Lung microvascular endothelial cell (primary cell): ENCODE results near the gene SLC18A3. TPM values are rescaled to one million over a fixed set of nuclear protein-coding genes. Genes with fewer than 3 reads are reported as not detected.

Experiments
- DNase-seq, 2 donors: peaks; one replicate each; pipeline versions ENCODE4 v3.0.0 to v3.0.0-alpha.2; 2010; ENCODE audit warnings: low read depth in 2 of 2
- total RNA-seq: library from RNA; depleted of rRNA; stranded (reverse); fragments of >200 nt; gene quantifications from 2 replicates; pipeline ENCODE4 v1.2.1, GENCODE V29; 2014

Gene SLC18A3
- total RNA-seq, 1 donor from 2014 or later, result not detected

DNA sequence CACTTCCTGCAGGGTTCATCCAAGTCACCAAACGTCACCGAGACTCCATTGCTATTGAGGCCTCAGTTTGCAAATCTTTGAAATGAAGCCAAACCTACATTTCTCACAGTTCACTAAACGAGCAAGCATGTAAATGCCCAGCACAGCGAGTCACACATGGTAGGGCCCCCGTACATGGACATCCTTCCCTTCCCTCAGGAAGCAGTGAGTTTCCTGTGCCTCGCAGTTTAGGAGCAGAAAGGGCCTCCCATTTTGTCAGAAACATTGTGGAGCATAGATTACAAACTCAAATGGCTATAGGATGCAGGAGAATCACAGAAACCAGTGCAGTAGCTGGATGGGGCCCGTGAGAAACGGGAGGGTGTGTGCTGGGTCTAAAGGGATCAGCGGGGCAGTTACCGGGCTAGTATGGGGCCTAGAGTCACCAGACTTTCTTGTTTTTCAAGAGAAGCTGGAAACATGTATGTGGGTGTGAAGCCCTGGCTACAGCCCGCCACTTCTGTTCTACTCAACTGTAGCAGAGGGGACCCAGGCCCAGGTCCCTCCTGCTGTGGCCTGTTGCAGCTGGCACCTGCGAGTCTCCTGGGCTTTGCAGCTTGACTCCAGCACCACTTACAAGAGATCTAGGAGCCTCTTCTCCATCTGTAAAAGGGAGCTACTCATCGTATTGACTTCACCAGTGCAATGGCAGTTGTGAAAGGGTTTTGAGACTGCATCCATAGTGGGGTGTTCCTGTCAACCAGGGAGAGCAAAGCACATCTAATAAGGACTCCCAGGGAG lies 14.2 kb upstream of the SLC18A3 start:
- DNase-seq, result peak in 1 of 2 donors; percentile 28

DNA sequence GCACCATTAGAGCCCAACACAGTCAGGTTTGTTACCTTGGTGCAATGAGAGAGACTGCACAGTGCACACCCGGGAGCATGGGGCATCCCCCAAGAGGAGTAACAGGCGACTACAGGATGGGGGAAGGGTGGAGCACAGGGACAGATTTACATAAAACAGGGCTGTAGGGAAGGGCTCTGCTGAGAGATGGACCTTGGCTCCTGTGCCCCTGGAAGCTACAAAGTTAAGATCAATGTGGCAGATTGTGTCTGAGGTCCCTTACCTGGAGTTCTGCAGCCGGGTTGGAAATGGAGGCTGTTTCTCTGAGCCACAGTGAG lies 13.7 kb upstream of the SLC18A3 start:
- no peak for DNase-seq

DNA sequence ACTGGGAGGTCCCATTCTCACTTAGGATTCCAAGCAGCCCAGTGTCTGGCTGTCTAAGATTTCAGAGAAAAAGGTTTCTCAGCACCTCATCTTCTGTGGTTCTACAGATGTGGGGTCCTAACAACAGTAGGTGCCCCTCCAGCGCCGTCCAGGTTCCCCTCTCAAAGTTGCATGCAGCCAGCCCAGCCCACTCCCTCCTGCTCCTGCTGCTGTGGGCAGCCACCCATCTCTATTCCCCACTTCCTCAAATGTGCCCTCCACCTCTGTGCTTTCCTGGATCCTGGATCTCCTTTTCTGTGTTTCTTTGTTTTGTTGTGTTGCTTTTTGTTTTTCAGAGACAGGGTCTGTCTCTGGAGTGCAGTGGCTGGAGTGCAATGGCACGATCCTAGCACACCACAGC lies 13.3 kb upstream of the SLC18A3 start:
- no peak for DNase-seq

DNA sequence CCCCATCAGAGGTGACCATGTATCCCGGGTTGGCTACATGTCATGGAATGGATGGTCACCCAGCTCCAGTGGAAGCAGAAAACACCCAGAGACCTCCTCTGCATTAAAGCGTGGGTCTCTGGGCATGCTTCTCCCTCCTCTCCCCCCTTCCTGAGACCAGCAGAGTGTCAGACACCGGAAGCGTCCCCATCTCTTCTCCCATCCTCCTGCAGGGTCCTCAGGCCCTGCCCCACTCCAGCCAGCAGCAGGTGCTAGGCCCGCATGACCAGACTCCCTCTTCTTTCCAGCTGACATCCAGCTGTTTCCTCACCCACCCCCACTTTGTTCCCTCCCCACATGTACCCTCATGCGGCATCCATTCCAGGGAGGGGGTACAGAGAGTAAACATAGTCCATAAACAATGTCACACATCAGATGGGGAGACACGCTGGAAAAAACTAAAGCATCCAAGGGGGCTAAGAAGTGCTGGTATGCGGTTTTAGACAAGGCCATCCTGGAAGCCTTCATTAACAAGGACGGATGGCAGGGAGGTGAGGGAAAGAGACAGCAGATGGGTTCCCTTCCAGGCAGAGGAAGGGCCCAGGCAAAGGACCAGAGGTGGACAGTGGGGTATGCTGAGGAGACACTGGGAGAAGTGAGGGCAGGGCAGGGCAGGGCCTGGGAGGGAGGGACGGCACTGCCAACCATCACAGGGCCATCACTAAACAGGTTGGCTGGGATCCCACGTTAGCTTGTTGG lies 12.5 kb upstream of the SLC18A3 start:
- no peak for DNase-seq

DNA sequence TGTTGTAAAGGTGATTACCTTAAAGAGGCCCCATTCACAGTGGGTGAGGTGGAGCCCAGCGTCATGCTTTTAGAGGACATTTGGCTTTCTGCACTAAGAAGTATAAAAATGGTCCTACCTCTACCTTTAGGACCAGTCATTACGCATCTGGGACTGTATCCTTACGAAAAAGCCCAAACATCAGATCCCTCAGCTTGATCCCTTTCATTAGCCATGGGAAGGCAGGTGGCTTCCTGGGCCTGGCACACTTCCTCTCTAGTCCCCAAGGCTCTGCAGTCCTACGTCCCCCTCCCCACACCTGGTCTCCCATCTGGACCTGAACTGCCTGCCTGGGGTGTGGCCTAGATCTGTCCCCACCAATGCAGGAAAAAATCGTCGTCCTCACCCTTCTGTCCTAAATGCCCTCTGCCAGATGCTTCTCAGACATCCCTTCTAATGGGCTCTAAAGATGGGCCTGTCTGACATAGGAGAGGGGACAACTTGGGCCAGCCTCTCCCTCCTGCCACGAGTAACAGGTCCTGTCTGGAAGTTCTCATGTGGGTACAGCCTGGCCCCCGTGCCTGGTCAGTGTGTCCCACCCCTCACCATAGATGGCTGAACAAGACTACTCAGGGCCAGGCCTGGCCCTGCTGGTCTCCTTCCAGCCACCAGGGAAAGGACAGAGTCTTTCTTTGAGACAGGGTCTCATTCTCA lies 11.8 kb upstream of the SLC18A3 start:
- DNase-seq, result no peak

DNA sequence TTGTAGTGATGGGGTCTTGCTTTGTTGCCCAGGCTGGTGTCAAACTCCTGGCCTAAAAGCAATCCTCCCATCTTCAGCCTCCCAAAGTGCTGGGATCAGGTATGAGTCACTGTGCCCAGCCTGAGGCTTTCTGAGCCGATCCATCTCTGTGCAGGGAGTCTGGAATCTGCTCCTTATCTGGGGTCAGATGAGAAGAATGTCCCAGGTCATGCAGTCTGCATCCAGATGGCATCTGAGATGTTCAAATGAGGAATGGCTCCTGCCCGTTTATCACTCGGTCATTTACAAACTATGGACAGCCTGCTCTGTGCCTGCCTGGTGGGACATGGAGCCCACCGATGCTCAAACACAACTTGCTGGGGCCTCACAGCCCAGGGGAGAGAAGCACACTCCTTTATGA lies 11.1 kb upstream of the SLC18A3 start:
- DNase-seq, result no peak

DNA sequence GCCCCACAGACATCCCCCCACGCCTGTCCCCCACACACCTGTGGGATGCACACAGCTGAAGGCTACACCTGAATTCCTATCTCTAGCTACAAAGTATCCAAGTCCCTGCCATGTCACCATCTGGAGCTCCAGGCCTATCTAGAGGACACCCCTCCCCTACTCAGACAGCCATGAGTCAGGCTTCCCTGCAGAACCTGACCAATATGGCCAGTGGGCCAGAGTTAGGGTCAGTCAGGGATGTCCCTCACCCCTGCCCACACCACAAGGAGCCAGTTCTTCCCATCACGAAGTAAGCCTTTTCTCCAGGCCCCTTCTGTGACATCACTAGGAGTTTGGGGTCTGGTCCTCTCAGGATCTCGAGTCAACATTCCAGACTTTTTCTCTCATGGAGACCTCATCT lies 10.6 kb upstream of the SLC18A3 start:
- no peak for DNase-seq

DNA sequence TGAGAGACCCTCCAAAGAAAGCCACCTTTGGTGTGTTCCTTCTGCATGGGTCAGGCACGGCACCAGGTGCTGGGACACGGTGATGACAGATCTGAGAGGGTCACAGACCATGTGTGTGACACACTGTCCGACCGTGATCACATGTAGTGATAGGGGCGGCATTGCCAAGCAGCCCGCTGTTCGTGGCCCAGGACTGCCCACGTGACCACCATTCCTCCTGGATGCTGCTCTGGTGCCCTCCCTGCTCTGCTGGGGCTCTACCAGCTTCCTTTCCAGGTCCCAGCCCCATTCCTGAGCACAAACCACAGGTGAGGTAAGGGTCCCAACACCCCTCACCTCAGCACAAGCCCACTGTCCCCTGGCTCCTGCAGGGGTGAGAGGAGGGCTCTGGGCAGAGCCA lies 10.1 kb upstream of the SLC18A3 start:
- DNase-seq, result no peak

DNA sequence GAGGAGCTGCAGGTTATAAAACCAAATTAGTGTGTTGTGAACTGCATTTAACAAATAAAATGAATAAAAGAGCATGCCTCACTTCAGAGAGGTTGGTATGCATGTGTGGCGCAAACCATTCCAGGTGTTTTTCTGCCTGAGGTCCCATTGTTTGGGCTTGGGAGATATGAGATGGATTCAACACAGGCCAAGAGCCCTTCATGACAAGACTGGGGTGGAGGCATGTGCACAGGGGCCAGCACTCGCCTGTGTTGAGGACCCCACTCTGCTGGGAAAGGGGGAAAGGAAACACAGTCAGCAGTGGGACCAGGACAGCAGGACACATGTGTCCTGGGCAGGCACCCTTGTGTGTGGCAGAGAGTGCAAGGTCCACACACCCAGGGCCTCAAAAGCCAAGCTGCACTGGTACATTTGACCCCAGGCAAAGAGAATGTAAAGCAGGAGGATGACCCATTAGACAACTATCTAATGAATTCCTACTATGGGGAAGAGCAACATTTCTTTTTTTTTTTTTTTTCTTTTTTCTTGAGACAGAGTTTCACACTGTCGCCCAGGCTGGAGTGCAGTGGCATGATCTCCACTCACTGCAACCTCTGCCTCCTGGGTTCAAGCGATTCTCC lies 9.2 kb upstream of the SLC18A3 start:
- no peak for DNase-seq

DNA sequence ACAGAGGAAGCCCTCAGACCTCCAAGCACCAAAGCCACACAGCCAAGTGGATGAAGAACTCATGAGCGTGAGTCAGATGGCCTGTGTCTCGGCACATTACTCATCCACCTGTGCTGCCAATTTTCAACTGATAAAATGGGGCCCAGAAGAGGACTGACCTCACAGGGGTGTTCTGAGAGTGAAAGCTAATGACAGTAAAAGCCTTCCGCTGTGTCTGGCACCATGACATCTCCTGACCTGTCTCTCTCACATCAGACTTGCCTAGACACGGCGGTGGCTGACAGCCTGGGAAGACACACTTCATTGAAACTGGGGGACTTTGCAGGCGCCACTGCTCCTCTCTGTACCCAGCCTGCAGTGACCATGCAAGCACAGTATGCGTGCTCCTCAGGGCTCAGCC lies 8.3 kb upstream of the SLC18A3 start:
- no peak for DNase-seq

DNA sequence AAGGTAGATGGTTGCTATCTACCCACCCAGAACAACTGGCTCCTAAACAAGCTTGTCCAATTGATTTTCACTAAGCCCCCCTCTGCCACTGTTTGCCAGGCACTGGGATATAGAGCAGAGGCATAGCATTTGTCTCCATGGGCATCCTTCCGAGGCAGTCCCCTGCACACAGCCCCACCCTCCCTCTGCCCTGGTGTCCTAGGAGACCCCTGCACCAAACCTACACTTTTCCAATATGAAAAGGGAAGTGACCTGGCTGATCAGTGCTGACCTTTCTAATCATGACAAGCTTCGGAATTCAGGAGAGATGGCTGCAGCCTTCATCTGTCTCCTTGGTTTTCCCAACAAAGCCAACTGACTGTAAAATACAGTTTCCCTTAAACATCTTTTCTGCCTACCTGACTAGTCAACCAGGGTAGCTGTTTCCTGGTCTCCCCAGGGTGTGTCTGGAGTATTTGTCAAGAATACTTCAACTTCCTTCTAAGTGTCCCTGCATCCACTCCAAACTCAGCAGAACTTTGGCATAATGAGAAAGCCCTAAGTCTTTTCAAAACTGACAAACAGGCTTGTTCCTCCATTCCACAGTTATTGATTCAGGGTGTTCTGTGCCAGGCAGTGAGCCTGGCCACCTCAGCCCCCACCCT lies 7.6 kb upstream of the SLC18A3 start:
- DNase-seq, result no peak

DNA sequence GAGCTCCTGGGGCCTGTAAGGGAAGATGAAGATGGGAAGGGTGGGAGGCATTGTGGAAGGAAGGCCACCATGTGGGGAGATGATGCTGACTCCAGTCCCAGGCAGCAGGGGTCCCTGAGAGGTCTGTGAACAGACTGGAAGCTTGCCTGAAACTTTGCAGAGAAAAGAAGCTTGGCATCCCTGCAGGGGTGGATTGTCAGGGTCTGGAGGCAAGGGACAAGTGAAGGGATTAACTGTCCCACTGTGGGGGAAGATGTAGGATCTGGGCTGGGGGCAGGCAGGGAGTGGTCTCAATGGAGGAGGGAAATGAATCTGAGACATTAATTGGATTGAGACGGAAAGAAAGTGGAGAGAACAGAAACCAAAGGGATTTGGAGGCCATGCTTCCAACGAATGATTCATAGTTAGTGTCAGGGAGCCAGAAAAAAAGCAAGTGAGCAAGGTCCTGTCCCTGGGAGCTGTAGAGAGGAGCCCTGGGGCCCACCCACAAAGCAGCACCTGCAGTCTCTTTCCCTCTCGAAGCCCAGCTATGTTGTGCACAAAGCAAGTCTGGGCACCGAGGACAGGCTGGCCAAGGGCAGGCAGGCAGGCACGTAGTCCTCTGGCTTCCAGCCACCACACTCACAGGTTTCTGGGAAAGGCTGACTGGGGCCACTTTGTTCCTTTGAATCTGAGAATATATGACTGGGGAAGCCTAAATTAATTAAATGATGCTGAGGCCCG lies 4.7 kb upstream of the SLC18A3 start:
- DNase-seq, result no peak

DNA sequence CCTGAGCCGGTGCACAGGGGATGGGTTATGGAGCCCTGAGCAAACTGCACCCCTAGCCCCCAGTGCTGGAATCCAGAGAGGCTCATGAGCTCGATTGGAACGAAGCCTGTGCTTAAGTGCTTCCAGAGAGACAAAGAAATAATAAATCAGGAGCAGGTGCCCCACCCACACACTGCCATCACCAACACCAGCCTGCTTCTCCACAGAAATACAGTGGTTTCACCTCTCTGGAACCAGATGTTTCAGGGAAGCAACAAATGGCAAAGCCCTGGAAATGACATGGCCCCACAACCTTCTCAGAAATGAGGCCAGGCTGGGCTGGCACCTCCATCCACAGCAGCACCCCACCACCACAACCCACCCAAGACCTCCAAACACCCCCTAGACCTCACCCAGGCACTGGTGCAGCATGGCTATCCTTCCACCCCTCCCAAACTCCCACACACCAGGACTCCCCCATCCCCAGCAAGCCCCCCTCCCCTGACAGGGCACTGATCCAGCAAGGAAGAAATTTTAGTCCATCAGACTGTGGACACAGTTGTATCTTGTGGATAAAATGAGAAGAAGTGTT lies 4.1 kb upstream of the SLC18A3 start:
- DNase-seq, result no peak

DNA sequence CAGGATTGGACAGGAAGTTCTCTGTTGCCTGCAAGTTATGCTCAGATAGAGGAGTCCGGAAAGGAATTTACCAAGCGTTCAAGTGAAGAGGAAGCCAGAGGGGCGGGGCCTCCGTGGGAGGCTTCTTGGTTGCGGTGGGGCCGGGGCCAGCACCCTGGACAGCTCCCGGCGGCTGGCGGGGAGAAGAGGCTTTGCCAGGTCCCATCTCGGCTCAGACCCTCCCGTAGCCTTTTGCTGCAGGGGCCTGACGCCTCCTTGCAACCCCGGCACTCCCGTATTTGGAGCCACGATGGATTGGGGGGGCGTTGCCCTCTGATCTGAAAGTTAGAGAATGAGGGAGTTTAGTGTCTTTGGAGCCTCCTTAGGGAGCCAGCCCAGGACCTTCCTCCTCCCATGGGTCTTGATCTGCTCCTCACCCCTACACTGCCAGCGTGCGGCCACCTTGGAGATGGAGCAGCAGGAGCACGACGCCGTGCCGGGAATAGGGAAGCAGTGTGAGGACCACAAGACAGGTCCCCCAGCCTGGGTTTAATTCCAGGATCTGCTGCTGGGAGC lies 3.1 kb upstream of the SLC18A3 start:
- DNase-seq, result peak; percentile 62 to 80

DNA sequence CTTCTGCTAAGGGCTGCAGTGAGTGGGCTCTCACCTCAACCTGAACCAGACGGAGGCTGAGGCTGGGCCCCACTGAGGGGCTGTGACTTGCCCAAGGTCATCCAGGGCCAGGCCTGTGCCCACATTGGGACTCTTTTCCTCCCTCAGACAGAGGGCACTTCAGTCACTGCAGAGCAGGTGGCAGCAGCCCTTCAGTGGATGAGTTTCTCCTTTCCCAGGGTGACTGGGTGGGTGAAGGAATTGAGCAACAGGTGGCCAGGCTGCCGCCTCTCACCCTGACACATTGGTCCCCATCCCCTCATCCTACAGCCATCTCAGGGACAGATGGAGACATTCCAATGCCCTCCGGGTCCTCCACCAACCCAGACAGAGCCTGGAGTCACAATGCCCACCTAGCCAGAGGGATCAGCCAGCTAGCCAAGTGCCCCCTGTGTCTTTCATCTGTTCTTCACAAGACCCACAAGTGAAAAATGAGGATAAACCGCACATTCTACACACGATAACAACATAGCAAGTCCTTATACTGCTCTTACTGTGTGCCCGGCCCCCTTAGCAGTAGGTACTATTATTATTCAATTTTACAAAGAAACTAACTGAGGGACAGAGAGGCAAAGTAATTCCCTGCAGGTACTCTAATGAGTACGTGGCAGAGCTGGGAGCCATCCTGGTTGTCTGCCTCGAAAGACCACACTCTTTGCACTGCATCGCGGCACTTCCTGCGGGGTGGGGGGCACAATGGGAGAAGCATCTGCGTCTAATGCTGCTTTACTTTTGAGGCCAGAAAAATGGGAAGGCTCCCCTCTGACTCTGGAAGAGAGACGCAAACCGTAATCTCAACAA lies 1.7 kb upstream of the SLC18A3 start:
- no peak for DNase-seq

DNA sequence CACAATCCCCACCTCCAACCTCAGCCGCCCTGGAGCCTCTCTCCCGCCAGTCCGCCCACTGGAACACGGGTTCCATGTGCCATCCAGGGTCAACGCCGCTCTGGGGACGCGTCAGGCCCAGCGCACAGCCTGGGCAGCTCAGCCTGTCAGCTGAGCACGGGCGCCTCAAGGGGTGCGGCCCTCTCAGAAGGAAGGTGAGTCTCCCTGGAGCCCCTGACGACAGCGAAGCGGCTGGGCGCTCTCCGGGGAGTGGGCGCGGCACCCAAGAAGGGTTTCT lies 1.2 kb upstream of the SLC18A3 start:
- DNase-seq, result no peak

DNA sequence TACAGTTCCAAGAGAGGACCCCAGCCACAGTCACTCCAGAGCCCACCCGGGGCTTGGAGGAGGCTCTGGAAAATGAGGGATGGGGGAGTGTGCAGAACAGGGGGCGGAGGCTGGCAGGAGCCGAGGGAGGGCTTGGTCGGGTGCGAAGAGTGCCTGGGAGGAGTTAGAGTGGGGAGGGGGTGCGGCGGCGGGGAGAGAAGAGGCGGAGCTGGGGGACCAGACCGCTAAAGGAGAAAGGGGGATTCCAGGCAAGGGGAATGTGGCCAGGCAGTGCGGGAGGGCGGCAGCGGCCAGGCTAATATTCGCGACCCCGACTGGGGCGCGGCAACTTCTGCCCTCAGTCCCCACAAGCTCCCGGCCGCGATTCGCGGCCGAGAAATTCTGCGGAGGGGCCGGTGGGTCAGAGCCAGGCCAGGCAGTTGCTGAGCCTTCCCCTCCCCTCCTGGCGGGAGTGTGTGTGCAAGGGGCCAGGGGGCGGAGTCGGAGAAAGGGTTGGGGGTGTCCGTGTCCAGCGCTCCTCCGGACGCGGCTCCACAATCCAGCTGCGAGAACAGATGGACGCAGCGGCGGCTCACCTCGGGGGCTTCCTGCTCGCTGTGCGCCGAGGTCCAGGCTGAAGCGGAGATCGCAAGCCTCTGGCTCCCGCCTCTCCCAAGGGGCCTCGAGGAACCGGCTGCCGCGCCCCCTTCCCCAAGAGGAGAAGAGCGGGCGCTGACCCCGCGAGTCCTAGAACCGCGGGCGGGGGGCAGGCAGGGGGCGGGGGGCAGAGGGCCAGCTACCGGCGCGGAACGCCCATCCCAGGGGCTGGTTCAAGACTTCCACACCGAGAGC lies 612 bp upstream of the SLC18A3 start:
- no peak for DNase-seq

DNA sequence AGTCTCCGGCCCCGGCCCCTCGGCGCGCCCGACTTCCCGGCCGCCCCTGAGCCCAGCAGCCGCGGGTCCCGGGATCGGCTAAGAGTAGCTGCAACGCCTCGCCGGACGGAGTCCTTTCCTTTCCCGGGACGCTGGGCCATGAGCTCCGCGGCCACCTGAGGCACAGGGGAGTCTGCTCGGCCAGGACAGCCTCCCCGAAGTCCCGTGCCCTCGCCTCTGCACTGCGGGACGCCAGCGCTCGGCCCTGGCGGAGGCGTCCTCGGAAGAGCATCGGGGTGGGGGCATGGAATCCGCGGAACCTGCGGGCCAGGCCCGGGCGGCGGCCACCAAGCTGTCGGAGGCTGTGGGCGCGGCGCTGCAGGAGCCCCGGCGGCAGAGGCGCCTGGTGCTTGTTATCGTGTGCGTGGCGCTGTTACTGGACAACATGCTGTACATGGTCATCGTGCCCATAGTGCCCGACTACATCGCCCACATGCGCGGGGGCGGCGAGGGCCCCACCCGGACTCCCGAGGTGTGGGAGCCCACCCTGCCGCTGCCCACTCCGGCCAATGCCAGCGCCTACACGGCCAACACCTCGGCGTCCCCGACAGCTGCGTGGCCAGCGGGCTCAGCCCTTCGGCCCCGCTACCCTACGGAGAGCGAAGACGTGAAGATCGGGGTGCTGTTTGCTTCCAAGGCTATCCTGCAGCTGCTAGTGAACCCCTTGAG lies 502 bp downstream of the SLC18A3 start:
- no peak for DNase-seq
